SK-N-MC (cell line): ENCODE measurements around the gene ANXA8L1.
"Not testable (repeated sequence)": the region's sequence is repeated elsewhere in the genome, so short reads cannot be mapped to it uniquely, and the experiment has no call there.

Experiments
- EZH2 ChIP-seq: fragments of 200-600 bp; sonication (generic); IDR thresholded peaks from one replicate; pipeline ENCODE4 v1.6.1; 2017; ENCODE audit warnings: antibody characterized with exemption
- POLR2AphosphoS5 ChIP-seq: IDR thresholded peaks from 2 replicates; pipeline ENCODE4 v1.6.1; 2012; ENCODE audit warnings: mild to moderate bottlenecking, low read depth, low read length, borderline replicate concordance

DNA sequence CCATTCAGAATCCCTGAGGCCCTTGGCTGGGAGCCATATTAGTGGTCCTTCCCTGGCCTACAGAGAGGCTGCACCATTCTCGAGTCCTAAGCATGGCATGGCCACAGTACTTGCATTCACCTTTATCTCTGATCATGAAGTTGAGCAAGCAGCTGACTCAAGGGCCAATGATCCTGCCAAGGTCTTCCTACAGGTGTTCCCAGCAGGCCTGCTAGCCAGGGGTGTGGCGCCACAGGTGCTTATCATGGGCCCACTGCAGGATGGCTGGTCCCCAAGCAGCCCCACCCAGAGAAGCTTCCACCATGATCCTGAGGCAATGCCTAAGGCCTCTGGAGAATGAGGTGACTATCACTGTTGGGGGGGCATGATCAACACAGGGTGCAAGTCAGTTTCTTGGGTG is 48.0 kb downstream of the ANXA8L1 start:
- not testable (repeated sequence) for TF ChIP-seq POLR2AphosphoS5, EZH2
